ENCODE results near the gene CCDC57. TPM values are rescaled to one million over a fixed set of nuclear protein-coding genes. Genes with fewer than 3 reads are reported as not detected.

Gene CCDC57
- total RNA-seq, 2 donors from 2014 or later, result 5.1 to 7.4 TPM

DNA sequence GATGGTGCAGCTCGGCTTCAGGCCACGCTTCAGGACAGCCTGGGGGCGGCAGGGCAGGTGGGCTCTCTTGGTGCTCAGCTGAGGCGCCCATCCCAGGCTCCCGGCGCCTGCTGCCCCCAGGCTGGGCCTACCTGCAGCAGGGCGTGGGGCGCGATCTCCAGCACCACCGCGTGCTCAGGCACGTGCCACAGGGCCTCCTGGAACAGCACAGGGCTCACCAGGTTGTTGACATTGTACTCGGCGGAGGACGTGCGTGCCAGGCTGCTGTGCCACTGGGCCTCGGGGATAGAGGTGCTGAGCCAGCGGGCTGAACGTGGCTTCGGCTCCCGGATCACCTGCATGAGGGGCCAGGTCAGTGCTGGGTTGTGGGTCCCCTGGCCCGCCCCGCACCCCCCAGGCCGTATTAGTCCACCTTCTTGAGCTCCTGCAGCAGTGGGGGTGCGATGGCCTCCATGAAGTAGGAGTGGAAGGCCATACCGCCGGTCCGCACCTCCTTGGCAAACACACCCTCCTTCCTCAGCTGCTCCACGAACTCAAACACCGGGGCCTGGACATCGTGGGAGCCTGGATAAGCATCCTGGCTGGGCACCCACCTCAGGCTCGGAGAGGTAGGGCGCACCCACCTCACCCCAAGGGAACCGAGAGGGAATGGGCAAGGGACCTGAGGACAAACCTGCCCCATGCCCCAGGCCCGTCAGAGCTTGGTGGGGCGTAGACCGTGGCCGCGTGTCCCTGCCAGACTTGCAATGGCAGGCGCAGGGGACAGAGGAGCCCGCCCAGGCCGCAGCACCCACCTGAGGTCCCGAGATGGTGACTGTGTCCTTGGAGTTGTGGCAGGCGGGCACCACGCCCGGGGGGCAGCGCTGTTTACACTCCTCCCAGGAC, 123.6 kb downstream of the CCDC57 start:
- no peaks in the 10 kb centered on the region for H3K9me3 ChIP-seq
- no peak overlapping the region for H3K4me3 ChIP-seq
- H3K27me3 ChIP-seq, result no peaks in the 10 kb centered on the region
- no peaks in the 10 kb centered on the region for H3K4me1 ChIP-seq
- TF ChIP-seq, protein P1, sequence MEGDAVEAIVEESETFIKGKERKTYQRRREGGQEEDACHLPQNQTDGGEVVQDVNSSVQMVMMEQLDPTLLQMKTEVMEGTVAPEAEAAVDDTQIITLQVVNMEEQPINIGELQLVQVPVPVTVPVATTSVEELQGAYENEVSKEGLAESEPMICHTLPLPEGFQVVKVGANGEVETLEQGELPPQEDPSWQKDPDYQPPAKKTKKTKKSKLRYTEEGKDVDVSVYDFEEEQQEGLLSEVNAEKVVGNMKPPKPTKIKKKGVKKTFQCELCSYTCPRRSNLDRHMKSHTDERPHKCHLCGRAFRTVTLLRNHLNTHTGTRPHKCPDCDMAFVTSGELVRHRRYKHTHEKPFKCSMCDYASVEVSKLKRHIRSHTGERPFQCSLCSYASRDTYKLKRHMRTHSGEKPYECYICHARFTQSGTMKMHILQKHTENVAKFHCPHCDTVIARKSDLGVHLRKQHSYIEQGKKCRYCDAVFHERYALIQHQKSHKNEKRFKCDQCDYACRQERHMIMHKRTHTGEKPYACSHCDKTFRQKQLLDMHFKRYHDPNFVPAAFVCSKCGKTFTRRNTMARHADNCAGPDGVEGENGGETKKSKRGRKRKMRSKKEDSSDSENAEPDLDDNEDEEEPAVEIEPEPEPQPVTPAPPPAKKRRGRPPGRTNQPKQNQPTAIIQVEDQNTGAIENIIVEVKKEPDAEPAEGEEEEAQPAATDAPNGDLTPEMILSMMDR (IDR thresholded peaks at IDR 0.05), result no peak
- no peak overlapping the region for H3K27ac ChIP-seq
- DNase-seq (ENCODE audit: low spot score), result no peak
- H3K36me3 ChIP-seq, result peaks cover 100% of the 10 kb centered on the region

DNA sequence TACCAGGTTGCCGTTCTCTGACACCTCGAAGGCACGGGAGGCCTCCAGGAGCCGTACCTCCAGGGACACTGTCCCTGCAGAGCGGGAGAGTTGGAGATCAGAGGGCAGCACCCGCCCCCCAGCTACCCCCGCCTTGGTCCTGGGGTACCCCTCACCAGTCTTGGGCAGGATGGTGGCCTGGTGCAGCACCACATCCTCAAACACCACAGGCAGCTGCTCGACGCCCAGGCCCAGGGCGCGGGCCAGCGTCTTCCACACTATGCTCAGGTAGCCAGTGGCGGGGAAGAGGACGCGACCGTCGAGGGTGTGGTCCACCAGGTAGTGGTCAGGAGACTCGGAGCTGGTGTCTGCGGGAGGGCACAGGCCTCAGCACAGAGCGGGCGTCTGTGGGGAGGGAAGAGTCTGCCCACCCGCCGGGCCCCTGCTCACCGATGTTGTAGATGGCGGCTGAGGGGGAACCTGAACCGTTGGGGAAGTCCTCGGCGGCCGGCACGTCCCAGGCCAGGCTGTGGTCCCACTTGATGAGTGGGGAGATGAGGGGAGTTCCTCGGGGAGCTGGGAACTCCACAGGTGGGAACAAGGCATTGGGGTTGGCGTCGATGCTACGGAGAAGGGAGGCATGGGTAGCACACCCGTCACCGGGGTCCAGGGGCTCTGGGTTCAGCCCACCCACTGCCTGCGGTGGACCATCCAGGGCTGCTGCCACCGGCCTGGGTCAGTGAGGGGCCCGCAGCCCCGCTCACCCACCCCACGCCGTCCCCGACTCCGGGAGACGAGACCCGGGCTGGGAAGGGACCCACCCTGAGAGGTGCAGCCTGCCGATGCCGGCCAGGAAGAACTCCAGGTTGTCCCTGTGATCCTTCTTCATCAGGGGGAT, 124.4 kb downstream of the CCDC57 start:
- Histone ChIP-seq H3K27me3 (no peaks in the 10 kb centered on the region), H3K9me3 (no peaks in the 10 kb centered on the region), H3K27ac (no peak overlapping the region), H3K4me3 (no peak overlapping the region), H3K36me3 (peaks cover 100% of the 10 kb centered on the region), H3K4me1 (no peaks in the 10 kb centered on the region)
- DNase-seq (ENCODE audit: low spot score), result no peak
- TF ChIP-seq, protein P1 (IDR thresholded peaks at IDR 0.05), result no peak

DNA sequence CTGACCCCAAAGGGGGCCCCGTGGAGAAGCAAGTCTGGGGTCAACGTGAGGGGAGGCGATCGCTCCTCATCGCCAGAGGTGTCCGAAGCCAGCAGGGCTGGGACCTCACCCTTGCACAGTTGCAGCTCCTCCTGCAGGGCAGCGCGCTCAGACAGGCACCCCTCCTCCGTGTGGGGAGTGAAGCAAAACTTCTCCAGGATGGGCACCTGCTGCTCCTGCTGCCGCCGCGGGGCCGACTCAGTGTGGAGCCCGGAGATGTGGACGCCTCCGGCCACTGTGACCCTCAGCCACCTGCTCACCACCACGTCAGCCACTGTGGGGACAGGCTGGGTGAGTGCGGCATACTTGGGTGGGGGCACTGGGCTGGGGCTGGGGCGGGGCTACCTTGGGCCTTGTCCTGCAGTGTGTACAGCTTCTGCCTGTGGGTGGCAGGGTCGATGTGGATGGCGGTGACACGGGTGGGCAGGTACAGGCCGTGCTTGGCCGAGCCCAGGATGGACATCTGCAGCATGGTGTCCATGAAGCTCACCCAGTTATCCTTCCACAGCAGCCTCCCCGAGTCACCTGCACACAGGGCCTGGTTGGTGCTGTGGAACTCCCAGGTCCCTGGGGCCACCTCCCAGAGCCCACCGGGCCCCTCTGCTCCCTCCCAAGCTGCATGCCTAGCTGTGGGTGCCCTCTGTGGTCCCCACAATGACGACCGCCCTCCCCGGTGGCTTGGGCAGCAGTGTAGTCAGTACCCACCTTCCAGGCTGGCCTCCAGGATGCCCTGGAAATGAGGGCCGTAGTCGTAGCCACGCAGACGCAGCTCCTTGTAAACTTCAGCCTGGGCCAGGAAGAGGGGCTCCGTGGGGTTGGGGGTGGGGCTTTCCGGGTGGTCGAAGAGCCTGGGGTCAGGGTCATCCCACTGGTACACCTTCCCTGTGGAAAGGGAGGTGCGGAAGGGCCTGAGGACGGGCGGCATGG, 125.4 kb downstream of the CCDC57 start:
- TF ChIP-seq, protein P1 (IDR thresholded peaks at IDR 0.05), result no peak
- no peak overlapping the region for H3K27ac ChIP-seq
- peaks cover 100% of the 10 kb centered on the region for H3K36me3 ChIP-seq
- DNase-seq (ENCODE audit: low spot score), result no peak
- H3K4me1 ChIP-seq, result no peaks in the 10 kb centered on the region
- H3K9me3 ChIP-seq, result no peaks in the 10 kb centered on the region
- no peaks in the 10 kb centered on the region for H3K27me3 ChIP-seq
- no peak overlapping the region for H3K4me3 ChIP-seq

DNA sequence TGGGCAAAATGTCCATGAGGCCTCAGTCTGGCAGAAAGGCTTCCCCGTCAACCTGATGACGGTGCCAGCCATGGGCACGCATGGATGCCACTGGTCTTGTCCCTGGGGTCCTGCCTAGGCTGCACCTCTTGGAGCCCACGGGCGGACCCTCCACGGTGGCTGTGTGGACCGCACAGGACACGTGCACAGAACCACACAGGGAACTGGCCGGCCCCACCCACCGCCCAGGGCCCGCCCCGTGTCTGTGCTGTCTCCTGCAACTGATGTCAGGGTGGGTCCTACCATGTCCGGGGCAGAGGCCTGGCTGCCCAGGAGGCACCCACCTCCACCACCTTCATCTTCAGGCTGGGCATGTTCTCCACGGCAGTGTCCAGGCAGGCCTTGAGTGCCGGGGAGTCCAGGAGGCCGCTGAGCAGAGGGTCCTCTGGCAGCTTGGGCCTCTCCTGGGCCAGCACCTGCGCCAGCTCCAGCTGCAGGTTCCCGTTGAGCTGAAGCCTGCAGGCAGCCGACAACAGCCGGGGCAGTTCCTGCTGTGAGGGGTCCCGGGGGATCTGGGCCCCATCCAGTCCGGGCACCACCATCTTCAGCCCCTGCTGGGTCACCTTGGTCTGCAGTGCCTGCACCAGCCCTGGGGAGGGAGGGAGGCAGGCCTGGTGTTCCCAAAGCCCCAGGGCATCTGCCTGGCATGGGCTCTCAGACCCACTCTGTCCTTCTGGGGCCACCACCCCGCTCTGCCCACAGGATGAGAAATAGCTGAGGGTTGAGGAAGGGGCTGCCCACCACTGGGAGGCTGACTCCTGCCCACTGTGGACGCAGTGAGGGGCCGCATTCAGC, 126.5 kb downstream of the CCDC57 start:
- Histone ChIP-seq H3K9me3 (no peaks in the 10 kb centered on the region), H3K36me3 (peaks cover 98% of the 10 kb centered on the region), H3K27me3 (no peaks in the 10 kb centered on the region), H3K27ac (no peak overlapping the region), H3K4me3 (no peak overlapping the region), H3K4me1 (no peaks in the 10 kb centered on the region)
- no peak for DNase-seq (ENCODE audit: low spot score)
- TF ChIP-seq, protein P1 (IDR thresholded peaks at IDR 0.05), result no peak

Measured in right atrium auricular region (tissue), 2 donors.